Pancreas (tissue), 10 donors: ENCODE measurements around the gene TOR1B. TPM values are rescaled to one million over a fixed set of nuclear protein-coding genes. Genes with fewer than 3 reads are reported as not detected.

Experiments
- ATAC-seq, 4 donors: fragments of 200-7000 bp; cut with Tn5 transposase; one replicate each; pipeline versions ENCODE4 v1.8.0 to v1.9.1; 2020; ENCODE audit warnings: mild to moderate bottlenecking in 4 of 4, moderate library complexity in 4 of 4
- DNase-seq, 6 donors: peaks; one replicate each; pipeline ENCODE4 v3.0.0-alpha.2; 2020
- FAIRE-seq: peaks from 2 replicates; lab custom pipeline; 2012; peaks lifted over from hg19 to GRCh38; lab: Jason Lieb, UNC
- H3K27ac ChIP-seq, 4 donors: fragments of 200-600 bp; sonication (generic); 1 replicate in 3 of 4; 2 replicates in 1 of 4; pipeline versions ENCODE4 v1.5.0 to v1.8.0; 2020
- H3K27me3 ChIP-seq, 4 donors: fragments of 200-600 bp; one replicate each; pipeline ENCODE4 v1.8.0; 2021
- H3K36me3 ChIP-seq, 3 donors: fragments of 200-600 bp; sonication (generic) in 1 of 3; one replicate each; pipeline versions ENCODE4 v1.5.0 to v1.8.0; 2020 to 2021
- H3K4me1 ChIP-seq, 3 donors: fragments of 200-600 bp; one replicate each; pipeline ENCODE4 v1.8.0; 2021
- H3K4me3 ChIP-seq, 4 donors: fragments of 200-600 bp; sonication (generic) in 2 of 4; one replicate each; pipeline versions ENCODE4 v1.5.0 to v1.8.0; 2020 to 2021
- H3K9me3 ChIP-seq, 4 donors: fragments of 200-600 bp; one replicate each; pipeline ENCODE4 v1.8.0; 2021
- WGBS, 2 donors: extraction: QIAGEN DNeasy Blood & Tissue Kit; methylation state at CpG; one replicate each; pipeline ENCODE4 v1.1.7; 2013; 5-methylcytosine and 5-hydroxymethylcytosine counted together
- intact Hi-C, 3 donors: fragments of 100-400 bp; cut with DNase I; formaldehyde crosslinking; loops; one replicate each; pipeline versions ENCODE4 v1.11.1 to v1.14.2; 2022
- polyA plus RNA-seq, 2 donors: library from polyadenylated mRNA; stranded (reverse); fragments of 200-250 nt; gene quantifications; one replicate each; pipeline ENCODE4 v1.2.3, GENCODE V29; 2013
- total RNA-seq, 6 donors: library from RNA; stranded (reverse); fragmentation: NEBNext Ultra II Directional in 4 of 6; extraction: Animal tissue kit (Norgen Biotek cat#: 25700) in 4 of 6; gene quantifications; one replicate each; pipeline versions ENCODE4 v1.2.1 to v1.2.4, GENCODE V29; 2021 to 2023
- TF ChIP-seq, protein P1 (sequence below), 4 donors: fragments of 200-600 bp; sonication (generic) in 3 of 4; IDR thresholded peaks; one replicate each; pipeline versions ENCODE4 v1.5.0 to v1.8.0; 2021; ENCODE audit warnings: antibody characterized with exemption in 4 of 4
- donor health status: healthy with polysubstance abuse.
- donor health status: DM: no; HTN: no; CAD: no; lungs with moderate emphysema.
- donor health status: DM: no; HTN: no; CAD: no.
- donor health status: control.
- donor health status: control.
- donor health status: Bipolar disorder and iron deficiency.
- donor health status: DM: yes; HTN: yes; CAD: no.
- donor health status: DM: no; HTN: no; CAD: no.
- donor health status: DM: no; HTN: no; CAD: no.
- donor health status: DM: yes; HTN: yes; CAD: no.

Gene TOR1B
- total and polyA plus RNA-seq, 8 donors = 6.1 to 17.3 (median 11.2) TPM

DNA sequence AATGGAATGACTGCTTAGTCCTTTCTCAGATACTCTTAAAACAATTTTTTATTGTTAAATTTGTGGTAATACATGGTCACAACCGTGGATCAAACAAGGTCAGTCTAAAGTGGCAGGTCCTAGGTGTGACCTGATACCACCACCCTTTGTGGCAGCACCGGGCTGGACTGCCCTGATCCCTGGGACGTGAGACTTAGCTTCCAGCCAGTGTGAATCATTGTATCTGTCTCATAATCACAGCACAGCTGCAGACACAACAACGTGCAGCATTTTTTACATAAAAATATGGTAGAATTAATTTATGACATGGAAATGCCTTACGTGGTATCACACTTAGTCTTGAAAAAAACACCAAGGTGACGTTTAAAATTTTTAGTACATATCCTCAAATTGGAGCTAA lies 7.8 kb downstream of the TOR1B start:
- Histone ChIP-seq H3K27me3 (no peaks in the 10 kb centered on the region), H3K9me3 (no peaks in the 10 kb centered on the region), H3K4me3 (no peak overlapping the region), H3K4me1 (peaks cover 0 to 8% (median 7%) of the 10 kb centered on the region in 3 donors), H3K36me3 (no peaks in the 10 kb centered on the region), H3K27ac (peak overlapping the region in 3 of 4 donors; percentile 2 to 65 (median 30))
- intact Hi-C loops = no loop called here
- FAIRE-seq (no peak), ATAC-seq (peak in 3 of 4 donors; percentile 7 to 43 (median 38)), DNase-seq (no peak)
- TF ChIP-seq, protein P1, sequence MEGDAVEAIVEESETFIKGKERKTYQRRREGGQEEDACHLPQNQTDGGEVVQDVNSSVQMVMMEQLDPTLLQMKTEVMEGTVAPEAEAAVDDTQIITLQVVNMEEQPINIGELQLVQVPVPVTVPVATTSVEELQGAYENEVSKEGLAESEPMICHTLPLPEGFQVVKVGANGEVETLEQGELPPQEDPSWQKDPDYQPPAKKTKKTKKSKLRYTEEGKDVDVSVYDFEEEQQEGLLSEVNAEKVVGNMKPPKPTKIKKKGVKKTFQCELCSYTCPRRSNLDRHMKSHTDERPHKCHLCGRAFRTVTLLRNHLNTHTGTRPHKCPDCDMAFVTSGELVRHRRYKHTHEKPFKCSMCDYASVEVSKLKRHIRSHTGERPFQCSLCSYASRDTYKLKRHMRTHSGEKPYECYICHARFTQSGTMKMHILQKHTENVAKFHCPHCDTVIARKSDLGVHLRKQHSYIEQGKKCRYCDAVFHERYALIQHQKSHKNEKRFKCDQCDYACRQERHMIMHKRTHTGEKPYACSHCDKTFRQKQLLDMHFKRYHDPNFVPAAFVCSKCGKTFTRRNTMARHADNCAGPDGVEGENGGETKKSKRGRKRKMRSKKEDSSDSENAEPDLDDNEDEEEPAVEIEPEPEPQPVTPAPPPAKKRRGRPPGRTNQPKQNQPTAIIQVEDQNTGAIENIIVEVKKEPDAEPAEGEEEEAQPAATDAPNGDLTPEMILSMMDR (IDR thresholded peaks at IDR 0.05) = no peak
- 38 to 39% methylated on average over 6 of the region's 6 CpGs for WGBS, 2 donors

DNA sequence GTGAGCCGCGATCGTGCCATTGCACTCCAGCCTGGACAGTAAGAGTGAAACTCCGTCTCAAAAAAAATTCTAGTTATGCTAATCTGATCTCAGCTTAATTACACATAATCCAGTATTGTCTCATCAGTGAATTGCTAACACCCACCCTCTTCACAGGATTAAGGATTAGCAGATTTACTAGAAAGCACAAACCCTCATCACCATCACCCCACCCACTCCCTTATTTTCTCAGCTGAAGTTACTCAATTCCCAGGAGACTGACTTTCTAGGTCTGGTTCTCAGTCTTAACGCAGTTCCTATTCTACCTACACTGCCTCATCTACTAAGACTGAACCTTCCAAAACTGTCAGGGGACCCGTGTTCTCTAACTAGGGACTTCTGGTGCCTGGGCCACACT lies 9.0 kb downstream of the TOR1B start:
- FAIRE-seq (no peak), ATAC-seq (peak in 2 of 4 donors; percentile 7 to 8), DNase-seq (no peak)
- no peaks in the 10 kb centered on the region for H3K9me3 ChIP-seq
- no peaks in the 10 kb centered on the region for H3K27me3 ChIP-seq
- peaks cover 0 to 8% (median 0%) of the 10 kb centered on the region in 3 donors for H3K36me3 ChIP-seq
- 74 to 78% methylated on average over 6 of the region's 6 CpGs for WGBS, 2 donors
- TF ChIP-seq, protein P1 (IDR thresholded peaks at IDR 0.05) = no peak
- intact Hi-C loops = no loop called here
- H3K4me1 ChIP-seq = peaks cover 0 to 7% (median 3%) of the 10 kb centered on the region in 3 donors
- peak overlapping the region in 2 of 4 donors; percentile 30 to 65 for H3K27ac ChIP-seq
- H3K4me3 ChIP-seq = no peak overlapping the region

DNA sequence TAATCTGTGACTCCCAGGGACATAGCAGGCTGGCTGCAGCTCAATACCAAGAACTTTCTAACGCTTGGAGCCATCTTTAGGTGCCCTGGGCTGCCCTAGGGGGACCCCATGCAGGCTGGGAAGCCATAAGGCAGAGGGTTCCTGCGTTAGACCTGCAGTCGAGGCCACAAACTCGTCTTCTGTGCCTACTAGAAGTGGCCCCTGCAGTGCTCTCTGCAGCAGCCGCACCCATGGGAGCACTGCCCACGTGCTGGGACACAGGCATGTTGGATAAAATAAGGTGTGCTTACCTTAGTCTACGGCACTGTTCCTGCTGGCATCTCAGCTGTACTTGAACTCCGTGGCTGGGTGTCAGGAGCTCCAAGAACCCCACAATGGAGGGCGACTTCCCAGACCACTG lies 9.4 kb downstream of the TOR1B start:
- Histone ChIP-seq H3K9me3 (no peaks in the 10 kb centered on the region), H3K36me3 (peaks cover 0 to 8% (median 0%) of the 10 kb centered on the region in 3 donors), H3K27me3 (no peaks in the 10 kb centered on the region), H3K27ac (peak overlapping the region in 1 of 4 donors; percentile 65), H3K4me1 (peaks cover 0 to 7% (median 3%) of the 10 kb centered on the region in 3 donors), H3K4me3 (no peak overlapping the region)
- 62 to 70% methylated on average over 9 of the region's 9 CpGs for whole genome bisulfite sequencing, 2 donors
- ATAC-seq (peak in 1 of 4 donors; percentile 10), FAIRE-seq (no peak), DNase-seq (no peak)
- intact Hi-C loops = no loop called here
- TF ChIP-seq, protein P1 (IDR thresholded peaks at IDR 0.05) = no peak

DNA sequence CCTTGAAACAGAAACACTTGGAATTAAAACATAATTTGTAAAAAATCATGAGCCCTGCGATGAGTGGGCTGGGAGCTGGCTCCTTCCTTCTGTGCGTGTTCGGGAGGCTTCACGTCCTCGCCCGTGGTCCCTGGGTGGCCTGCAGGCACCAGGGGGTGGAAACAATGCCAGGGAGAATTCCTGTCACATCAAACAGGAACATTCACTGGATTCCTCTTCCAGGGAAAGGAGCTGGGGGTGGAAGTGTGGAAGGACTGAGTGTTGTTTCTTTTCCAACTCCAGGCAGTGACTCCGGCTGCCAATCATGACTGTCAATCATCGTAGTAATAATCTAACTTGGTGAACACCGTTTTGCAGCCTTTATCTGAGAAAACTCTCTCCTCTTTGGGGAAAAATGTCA lies 10.7 kb downstream of the TOR1B start:
- Histone ChIP-seq H3K4me1 (peaks cover 0 to 7% (median 3%) of the 10 kb centered on the region in 3 donors), H3K27me3 (no peaks in the 10 kb centered on the region), H3K9me3 (no peaks in the 10 kb centered on the region), H3K4me3 (no peak overlapping the region), H3K27ac (no peak overlapping the region), H3K36me3 (peaks cover 0 to 16% (median 5%) of the 10 kb centered on the region in 3 donors)
- DNase-seq = no peak
- ATAC-seq = no peak
- intact Hi-C loops = no loop called here
- no peak for FAIRE-seq
- 75 to 79% methylated on average over 9 of the region's 9 CpGs for whole genome bisulfite sequencing, 2 donors
- TF ChIP-seq, protein P1 (IDR thresholded peaks at IDR 0.05) = no peak

DNA sequence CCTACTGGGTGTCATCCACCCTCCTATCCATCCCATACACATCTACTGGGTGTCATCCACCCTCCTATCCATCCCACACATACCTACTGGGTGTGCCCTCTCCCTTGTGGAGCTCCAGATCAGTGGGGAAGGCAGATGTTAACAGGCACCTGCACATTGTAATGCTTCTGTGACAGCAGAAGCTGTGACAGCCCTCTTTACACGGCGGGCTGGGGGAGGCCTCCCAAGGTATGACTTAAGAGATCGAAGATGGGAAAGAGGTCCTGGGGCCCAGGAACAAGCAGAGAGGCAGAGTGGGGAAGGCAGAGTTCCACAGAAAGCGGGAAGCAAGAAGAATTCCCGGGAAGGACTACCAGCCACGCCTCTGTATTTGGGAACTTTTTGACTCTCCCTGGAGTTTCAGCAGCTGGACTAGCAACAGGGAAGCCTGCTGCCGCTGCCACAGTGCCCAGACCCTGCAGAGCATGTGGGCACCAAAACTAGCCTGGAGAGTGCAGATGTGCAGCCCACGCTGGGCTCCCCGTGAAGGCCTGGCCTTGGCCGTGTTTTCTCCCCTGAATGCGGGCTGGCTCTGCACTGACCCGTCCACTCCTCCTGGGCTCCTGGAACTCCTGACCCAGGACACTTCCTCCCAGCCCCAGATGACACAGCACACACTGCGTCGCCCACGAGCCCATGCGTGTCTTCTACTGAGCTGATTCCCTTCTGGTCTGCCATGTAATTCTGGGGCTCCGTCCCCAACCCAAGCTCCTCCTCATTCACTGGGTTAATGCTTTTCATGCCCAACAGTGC lies 11.6 kb downstream of the TOR1B start:
- no peak for FAIRE-seq
- H3K4me1 ChIP-seq = peaks cover 0 to 7% (median 3%) of the 10 kb centered on the region in 3 donors
- no peaks in the 10 kb centered on the region for H3K27me3 ChIP-seq
- TF ChIP-seq, protein P1 (IDR thresholded peaks at IDR 0.05) = no peak
- no peaks in the 10 kb centered on the region for H3K9me3 ChIP-seq
- no peak overlapping the region for H3K4me3 ChIP-seq
- H3K36me3 ChIP-seq = peaks cover 0 to 16% (median 5%) of the 10 kb centered on the region in 3 donors
- WGBS, 2 donors = 87 to 88% methylated on average over 17 of the region's 17 CpGs
- no peak for DNase-seq
- intact Hi-C loops = no loop called here
- ATAC-seq = no peak
- H3K27ac ChIP-seq = no peak overlapping the region
